ENCODE measurements around the gene UQCR11.

Gene UQCR11

GRCh38 chr19:1613146-1613545 is 7.9 kb upstream of the UQCR11 start:
- H3K4me1 ChIP-seq = peaks cover 0 to under 1% (median 0%) of the 10 kb centered on the region in 4 donors
- H3K36me3 ChIP-seq = peaks cover 49 to 92% (median 57%) of the 10 kb centered on the region in 3 donors
- no peak overlapping the region for H3K27ac ChIP-seq
- H3K27me3 ChIP-seq = no peaks in the 10 kb centered on the region
- no peak for DNase-seq
- TF ChIP-seq CTCF (IDR thresholded peaks at IDR 0.05) = no peak
- intact Hi-C loops (cut with DNase I; ENCODE audit: low total_unique reads) = no loop called here
- no peaks in the 10 kb centered on the region for H3K9me3 ChIP-seq
- no peak overlapping the region for H3K4me3 ChIP-seq

GRCh38 chr19:1612114-1613086 is 7.1 kb upstream of the UQCR11 start:
- no peak for TF ChIP-seq CTCF (IDR thresholded peaks at IDR 0.05)
- DNase-seq = no peak

GRCh38 chr19:1611353-1611752 is 6.1 kb upstream of the UQCR11 start:
- Histone ChIP-seq H3K4me3 (no peak overlapping the region), H3K27ac (no peak overlapping the region), H3K9me3 (no peaks in the 10 kb centered on the region), H3K4me1 (peaks cover 0 to 8% (median 6%) of the 10 kb centered on the region in 4 donors), H3K27me3 (no peaks in the 10 kb centered on the region), H3K36me3 (peaks cover 49 to 75% (median 57%) of the 10 kb centered on the region in 3 donors)
- no peak for TF ChIP-seq CTCF (IDR thresholded peaks at IDR 0.05)
- DNase-seq = no peak
- intact Hi-C loops (cut with DNase I; ENCODE audit: low total_unique reads) = no loop called here

More at GRCh38 chr19:1612114-1613086, 7.1 kb upstream of the UQCR11 start:
- intact Hi-C loops (cut with DNase I; ENCODE audit: low total_unique reads) = no loop called here
- Histone ChIP-seq H3K4me3 (no peak overlapping the region), H3K27me3 (no peaks in the 10 kb centered on the region), H3K9me3 (no peaks in the 10 kb centered on the region), H3K27ac (no peak overlapping the region), H3K36me3 (peaks cover 49 to 84% (median 57%) of the 10 kb centered on the region in 3 donors), H3K4me1 (no peaks in the 10 kb centered on the region)

GRCh38 chr19:1610579-1610978 is 5.3 kb upstream of the UQCR11 start:
- Histone ChIP-seq H3K27me3 (no peaks in the 10 kb centered on the region), H3K4me3 (no peak overlapping the region), H3K9me3 (no peaks in the 10 kb centered on the region), H3K4me1 (peaks cover 0 to 12% (median 10%) of the 10 kb centered on the region in 4 donors), H3K27ac (no peak overlapping the region), H3K36me3 (peaks cover 47 to 67% (median 53%) of the 10 kb centered on the region in 3 donors)
- intact Hi-C loops (cut with DNase I; ENCODE audit: low total_unique reads) = no loop called here
- no peak for TF ChIP-seq CTCF (IDR thresholded peaks at IDR 0.05)
- no peak for DNase-seq

GRCh38 chr19:1609680-1610474 is 4.6 kb upstream of the UQCR11 start:
- Histone ChIP-seq H3K27me3 (no peaks in the 10 kb centered on the region), H3K4me1 (peaks cover 0 to 13% (median 10%) of the 10 kb centered on the region in 4 donors), H3K36me3 (peaks cover 40 to 60% (median 46%) of the 10 kb centered on the region in 3 donors), H3K4me3 (no peak overlapping the region), H3K9me3 (no peaks in the 10 kb centered on the region), H3K27ac (no peak overlapping the region)
- DNase-seq = no peak
- no peak for TF ChIP-seq CTCF (IDR thresholded peaks at IDR 0.05)
- intact Hi-C loops (cut with DNase I; ENCODE audit: low total_unique reads) = no loop called here

Data from tibial artery (tissue), 4 donors.